Lower leg skin (tissue), 4 donors: Measurements from ENCODE around the gene MARVELD3. TPM values are rescaled to one million over a fixed set of nuclear protein-coding genes. Genes with fewer than 3 reads are reported as not detected.
"Not testable (repeated sequence)": the region's sequence is repeated elsewhere in the genome, so short reads cannot be mapped to it uniquely, and the experiment has no call there.

Experiments used
- DNase-seq, 2 donors: peaks; one replicate each; pipeline ENCODE4 v3.0.0-alpha.2; 2019; ENCODE audit warnings: low spot score in 2 of 2
- H3K4me3 ChIP-seq: fragments of 200-600 bp; sonication (generic); 2 replicates; pipeline ENCODE4 v1.5.1; 2017; ENCODE audit warnings: mild to moderate bottlenecking, low read depth; ENCODE audit not compliant: poor library complexity, severe bottlenecking
- POLR2A ChIP-seq, 2 donors: fragments of 450-650 bp; IDR thresholded peaks; one replicate each; pipeline ENCODE4 v1.6.1; 2016 to 2017; ENCODE audit warnings: antibody characterized with exemption in 2 of 2, mild to moderate bottlenecking in 1 of 2, moderate library complexity in 1 of 2
- WGBS, 2 donors: methylation state at CpG; one replicate each; pipeline ENCODE4 v1.1.5; 2018; 5-methylcytosine and 5-hydroxymethylcytosine counted together
- intact Hi-C: fragments of 100-400 bp; cut with DNase I; formaldehyde crosslinking; loops from one replicate; pipeline ENCODE4 v1.15.0; 2023; ENCODE audit warnings: low total_unique reads
- total RNA-seq, 4 donors: library from RNA; depleted of rRNA; stranded (reverse); fragments of >200 nt; gene quantifications; one replicate each; pipeline ENCODE4 v1.1.0, GENCODE V29; 2016
- TF ChIP-seq, protein P1 (sequence below), 3 donors: fragments of 450-650 bp; IDR thresholded peaks; one replicate each; pipeline ENCODE4 v1.5.1; 2016; ENCODE audit warnings: antibody characterized with exemption in 3 of 3, mild to moderate bottlenecking in 3 of 3, moderate library complexity in 2 of 3

Gene MARVELD3
- total RNA-seq, 4 donors from 2014 or later = 3.3 to 11.3 (median 9.5) TPM

DNA sequence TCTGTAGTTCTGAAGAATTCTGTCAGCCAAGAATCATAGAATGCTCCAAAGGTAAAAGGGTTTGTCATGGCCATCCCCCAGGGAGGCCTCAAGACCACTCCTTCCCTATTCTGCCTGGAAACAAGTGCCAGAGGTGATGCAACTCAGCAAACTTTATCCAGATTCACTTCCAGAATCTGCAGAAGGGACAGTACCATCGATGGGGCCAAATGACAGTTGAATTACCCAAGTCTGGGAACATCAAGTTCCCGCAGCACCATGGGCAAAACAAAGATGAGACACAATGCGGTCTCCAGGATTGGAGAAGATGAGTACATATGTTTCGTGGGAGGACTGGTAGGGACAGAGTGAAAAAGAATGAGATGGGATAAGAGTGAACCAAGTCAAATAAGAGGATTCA is 35.4 kb upstream of the MARVELD3 start:
- intact Hi-C loops = no loop called here
- no peak overlapping the region for H3K4me3 ChIP-seq
- DNase-seq = no peak
- TF ChIP-seq, protein P1, sequence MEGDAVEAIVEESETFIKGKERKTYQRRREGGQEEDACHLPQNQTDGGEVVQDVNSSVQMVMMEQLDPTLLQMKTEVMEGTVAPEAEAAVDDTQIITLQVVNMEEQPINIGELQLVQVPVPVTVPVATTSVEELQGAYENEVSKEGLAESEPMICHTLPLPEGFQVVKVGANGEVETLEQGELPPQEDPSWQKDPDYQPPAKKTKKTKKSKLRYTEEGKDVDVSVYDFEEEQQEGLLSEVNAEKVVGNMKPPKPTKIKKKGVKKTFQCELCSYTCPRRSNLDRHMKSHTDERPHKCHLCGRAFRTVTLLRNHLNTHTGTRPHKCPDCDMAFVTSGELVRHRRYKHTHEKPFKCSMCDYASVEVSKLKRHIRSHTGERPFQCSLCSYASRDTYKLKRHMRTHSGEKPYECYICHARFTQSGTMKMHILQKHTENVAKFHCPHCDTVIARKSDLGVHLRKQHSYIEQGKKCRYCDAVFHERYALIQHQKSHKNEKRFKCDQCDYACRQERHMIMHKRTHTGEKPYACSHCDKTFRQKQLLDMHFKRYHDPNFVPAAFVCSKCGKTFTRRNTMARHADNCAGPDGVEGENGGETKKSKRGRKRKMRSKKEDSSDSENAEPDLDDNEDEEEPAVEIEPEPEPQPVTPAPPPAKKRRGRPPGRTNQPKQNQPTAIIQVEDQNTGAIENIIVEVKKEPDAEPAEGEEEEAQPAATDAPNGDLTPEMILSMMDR (IDR thresholded peaks at IDR 0.05) = no peak
- no peak for TF ChIP-seq POLR2A (IDR thresholded peaks at IDR 0.05)
- 81 to 84% methylated on average over 4 of the region's 4 CpGs for WGBS, 2 donors

- intact Hi-C loops = no loop called here
- no peak overlapping the region for H3K4me3 ChIP-seq
- WGBS, 2 donors = 61 to 70% methylated on average over 3 of the region's 3 CpGs
- TF ChIP-seq POLR2A (IDR thresholded peaks at IDR 0.05) = no peak
- TF ChIP-seq, protein P1 (IDR thresholded peaks at IDR 0.05) = no peak
- no peak for DNase-seq
Measured at GRCh38 chr16:71591917-71592316, 34.1 kb upstream of the MARVELD3 start.

GRCh38 chr16:71593048-71593999 is 32.7 kb upstream of the MARVELD3 start:
- WGBS, 2 donors = 81 to 85% methylated on average over 3 of the region's 3 CpGs
- H3K4me3 ChIP-seq = no peak overlapping the region
- no peak for DNase-seq
- intact Hi-C loops = no loop called here
- TF ChIP-seq, protein P1 (IDR thresholded peaks at IDR 0.05) = no peak
- TF ChIP-seq POLR2A (IDR thresholded peaks at IDR 0.05) = no peak

- WGBS, 2 donors = 83 to 88% methylated on average over 5 of the region's 5 CpGs
Measured at GRCh38 chr16:71594000-71594646, 31.9 kb upstream of the MARVELD3 start.

GRCh38 chr16:71595340-71595826 is 30.6 kb upstream of the MARVELD3 start:
- intact Hi-C loops, DNase-seq, H3K4me3 ChIP-seq: not testable (repeated sequence)
- 88 to 91% methylated on average over 7 of the region's 7 CpGs for WGBS, 2 donors

More at GRCh38 chr16:71594000-71594646, 31.9 kb upstream of the MARVELD3 start:
- intact Hi-C loops = no loop called here
- TF ChIP-seq, protein P1 (IDR thresholded peaks at IDR 0.05) = no peak
- no peak overlapping the region for H3K4me3 ChIP-seq
- DNase-seq = no peak

DNA sequence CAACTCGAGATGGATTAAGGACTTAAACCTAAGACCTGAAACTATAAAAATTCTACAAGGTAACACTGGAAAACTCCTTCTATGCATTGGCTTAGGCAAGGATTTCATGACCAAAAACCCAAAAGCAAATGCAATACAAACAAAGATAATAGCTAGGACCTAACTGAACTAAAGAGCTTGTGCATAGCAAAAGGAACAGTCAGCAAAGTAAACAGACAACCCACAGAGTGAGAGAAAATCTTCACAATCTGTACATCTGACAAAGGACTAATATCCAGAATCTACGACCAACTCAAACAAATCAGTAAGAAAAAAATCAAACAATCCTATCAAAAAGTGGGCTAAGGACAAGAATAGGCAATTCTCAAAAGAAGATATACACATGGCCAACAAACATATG is 27.6 kb upstream of the MARVELD3 start:
- 55 to 59% methylated on average over 2 of the region's 2 CpGs for WGBS, 2 donors
- intact Hi-C loops, DNase-seq, H3K4me3 ChIP-seq: not testable (repeated sequence)
